SK-N-SH (cell line): ENCODE data around the gene CD93. TPM values are rescaled to one million over a fixed set of nuclear protein-coding genes. Genes with fewer than 3 reads are reported as not detected.

ENCODE experiments used
- CTCF ChIA-PET: fragments of 300-600, 350-600 bp; formaldehyde crosslinking; extraction: SDS; loops from one replicate; lab custom pipeline; 2021; lab: Yijun Ruan, JAX
- POLR2A ChIA-PET: fragments of 350-600 bp; sonication (Branson Sonifier 250); formaldehyde crosslinking; extraction: SDS; loops from one replicate; lab custom pipeline; 2020; ENCODE audit warnings: antibody characterized with exemption, inconsistent platforms; lab: Yijun Ruan, JAX
- DNase-seq: peaks from one replicate; pipeline ENCODE4 v3.0.0; 2012
- H2AFZ ChIP-seq: fragments of 200-600 bp; sonication (generic); 2 replicates; pipeline ENCODE4 v1.8.1; 2016; ENCODE audit warnings: antibody characterized with exemption, mild to moderate bottlenecking, low read depth
- H3F3A ChIP-seq: fragments of 200-600 bp; sonication (generic); replicated peaks from 2 replicates; pipeline ENCODE3; 2016; ENCODE audit warnings: antibody characterized with exemption, mild to moderate bottlenecking; ENCODE audit not compliant: insufficient read depth
- H3K27ac ChIP-seq, 2 experiments: fragments of 200-500 bp in 1 of 2; fragments of 200-600 bp in 1 of 2; sonication (Bioruptor generic) in 1 of 2; sonication (generic), shearing (Covaris generic) in 1 of 2; 2 replicates each; pipeline versions ENCODE4 v1.5.1 to v1.6.1; 2014 to 2016; ENCODE audit warnings: low read depth in 2 of 2, inconsistent platforms in 1 of 2, low read length in 1 of 2, mild to moderate bottlenecking in 1 of 2, mixed read lengths in 1 of 2
- H3K27me3 ChIP-seq: fragments of 200-600 bp; sonication (generic), shearing (Covaris generic); 2 replicates; pipeline ENCODE4 v1.6.1; 2016; ENCODE audit warnings: mixed run types; ENCODE audit not compliant: insufficient read depth
- H3K36me3 ChIP-seq, 2 experiments: fragments of 200-500 bp in 1 of 2; fragments of 200-600 bp in 1 of 2; sonication (Bioruptor generic) in 1 of 2; sonication (generic) in 1 of 2; replicated peaks in 1 of 2; 2 replicates each; pipeline versions ENCODE3 to v1.5.1; 2014 to 2016; ENCODE audit warnings: low read length in 1 of 2, mild to moderate bottlenecking in 1 of 2; ENCODE audit not compliant: insufficient read depth in 2 of 2, control insufficient read depth in 1 of 2
- H3K4me1 ChIP-seq, 2 experiments: fragments of 200-500 bp in 1 of 2; fragments of 200-600 bp in 1 of 2; sonication (Bioruptor generic) in 1 of 2; sonication (generic), shearing (Covaris generic) in 1 of 2; 2 replicates each; pipeline versions ENCODE4 v1.5.1 to v1.6.1; 2014 to 2016; ENCODE audit warnings: low read depth in 1 of 2, low read length in 1 of 2, mixed run types in 1 of 2; ENCODE audit not compliant: insufficient read depth in 2 of 2, control insufficient read depth in 1 of 2
- H3K4me2 ChIP-seq: fragments of 200-600 bp; sonication (generic), shearing (Covaris generic); 2 replicates; pipeline ENCODE4 v1.6.1; 2017; ENCODE audit warnings: mixed run types
- H3K4me3 ChIP-seq, 2 experiments: fragments of 200-500 bp in 1 of 2; fragments of 200-600 bp in 1 of 2; sonication (Bioruptor generic) in 1 of 2; sonication (generic), shearing (Covaris generic) in 1 of 2; 2 replicates each; pipeline versions ENCODE4 v1.5.1 to v1.8.1; 2014 to 2016; ENCODE audit warnings: low read depth in 2 of 2, inconsistent platforms in 1 of 2, low read length in 1 of 2, mild to moderate bottlenecking in 1 of 2, mixed read lengths in 1 of 2, moderate library complexity in 1 of 2
- H3K79me2 ChIP-seq: fragments of 200-600 bp; sonication (generic); 2 replicates; pipeline ENCODE4 v1.8.1; 2017; ENCODE audit warnings: mild to moderate bottlenecking; ENCODE audit not compliant: insufficient read depth
- H3K9ac ChIP-seq: fragments of 200-600 bp; sonication (generic); 2 replicates; pipeline ENCODE4 v1.6.1; 2017; ENCODE audit warnings: mixed run types
- H3K9me2 ChIP-seq: fragments of 200-600 bp; sonication (generic); 2 replicates; pipeline ENCODE4 v1.6.1; 2017; ENCODE audit warnings: mixed run types
- H3K9me3 ChIP-seq: fragments of 200-600 bp; sonication (generic); 2 replicates; pipeline ENCODE4 v1.6.1; 2017; ENCODE audit warnings: mixed run types, mild to moderate bottlenecking, moderate library complexity
- H4K20me1 ChIP-seq: fragments of 200-600 bp; sonication (generic); 2 replicates; pipeline ENCODE4 v1.6.1; 2017; ENCODE audit warnings: mild to moderate bottlenecking, mixed run types; ENCODE audit not compliant: insufficient read depth
- CHD2 ChIP-seq: fragments of 150-350 bp; IDR thresholded peaks from 2 replicates; pipeline ENCODE4 v1.6.1; 2018; ENCODE audit warnings: low read length; ENCODE audit not compliant: partially characterized antibody
- CTCF ChIP-seq: fragments of 200-600 bp; sonication (generic); IDR thresholded peaks from 2 replicates; pipeline ENCODE4 v1.6.1; 2017; ENCODE audit warnings: antibody characterized with exemption, mild to moderate bottlenecking, moderate library complexity
- ELF1 ChIP-seq: IDR thresholded peaks from 2 replicates; pipeline ENCODE4 v1.4.0; 2012
- EZH2phosphoT487 ChIP-seq: fragments of 200-600 bp; sonication (generic); IDR thresholded peaks from 2 replicates; pipeline ENCODE4 v1.6.1; 2017; ENCODE audit warnings: low read depth, mixed run types, mild to moderate bottlenecking, antibody characterized with exemption, moderate library complexity, borderline replicate concordance
- FOXJ3 ChIP-seq: sonication (generic); formaldehyde crosslinking; IDR thresholded peaks from 2 replicates; pipeline ENCODE4 v1.5.1; 2020; ENCODE audit warnings: mild to moderate bottlenecking, missing genetic modification reagents
- FOXM1 ChIP-seq: IDR thresholded peaks from 2 replicates; pipeline ENCODE4 v1.4.0; 2012; ENCODE audit warnings: low read depth, mild to moderate bottlenecking
- IRF3 ChIP-seq: fragments of 150-350 bp; IDR thresholded peaks from 2 replicates; pipeline ENCODE4 v1.6.1; 2016; ENCODE audit warnings: mild to moderate bottlenecking, low read depth, low read length
- MEF2A ChIP-seq: IDR thresholded peaks from 2 replicates; pipeline ENCODE4 v1.4.0; 2012; ENCODE audit warnings: low read depth, borderline replicate concordance
- MXI1 ChIP-seq: IDR thresholded peaks from 2 replicates; pipeline ENCODE4 v1.6.1; 2012; ENCODE audit warnings: mild to moderate bottlenecking, low read depth, low read length, improper control_type of control experiment
- PBX3 ChIP-seq: IDR thresholded peaks from 2 replicates; pipeline ENCODE4; 2012
- RAD21 ChIP-seq: IDR thresholded peaks from 2 replicates; pipeline ENCODE4 v1.6.1; 2012; ENCODE audit warnings: mild to moderate bottlenecking, low read length
- RXRA ChIP-seq: IDR thresholded peaks from 2 replicates; pipeline ENCODE4 v1.4.0; 2012; ENCODE audit warnings: low read depth, mild to moderate bottlenecking, borderline replicate concordance
- SIN3A ChIP-seq: IDR thresholded peaks from 2 replicates; pipeline ENCODE4 v1.6.1; 2012; ENCODE audit warnings: low read depth, mild to moderate bottlenecking, low read length, moderate library complexity, borderline replicate concordance
- SMC3 ChIP-seq: IDR thresholded peaks from 2 replicates; pipeline ENCODE4 v1.6.1; 2012; ENCODE audit warnings: low read depth, low read length, improper control_type of control experiment
- TCF12 ChIP-seq: IDR thresholded peaks from 2 replicates; pipeline ENCODE4 v1.4.0; 2012
- YY1 ChIP-seq: IDR thresholded peaks from 2 replicates; pipeline ENCODE4 v1.4.0; 2012; ENCODE audit warnings: low read depth, mild to moderate bottlenecking
- WGBS: methylation state at CpG from one replicate; pipeline ENCODE4 v1.1.6; 2017; ENCODE audit warnings: low lambda C conversion rate; 5-methylcytosine and 5-hydroxymethylcytosine counted together
- polyA plus RNA-seq, 3 experiments: library from polyadenylated mRNA; depleted of rRNA; stranded (reverse); fragments of >200 nt; gene quantifications; 2 replicates each; pipeline ENCODE4 v1.2.3, GENCODE V29; 2012
- TF ChIP-seq, protein P1 (sequence below): IDR thresholded peaks from 2 replicates; pipeline ENCODE4 v1.4.0; 2012; ENCODE audit warnings: low read depth, borderline replicate concordance
- TF ChIP-seq, protein P2 (sequence below): IDR thresholded peaks from 2 replicates; pipeline ENCODE4 v1.4.0; 2012; ENCODE audit warnings: low read depth

CD93 gene
- polyA plus RNA-seq, 1 of the 3 experiments (the other 2 are of a cell fraction): 0.03 TPM

DNA sequence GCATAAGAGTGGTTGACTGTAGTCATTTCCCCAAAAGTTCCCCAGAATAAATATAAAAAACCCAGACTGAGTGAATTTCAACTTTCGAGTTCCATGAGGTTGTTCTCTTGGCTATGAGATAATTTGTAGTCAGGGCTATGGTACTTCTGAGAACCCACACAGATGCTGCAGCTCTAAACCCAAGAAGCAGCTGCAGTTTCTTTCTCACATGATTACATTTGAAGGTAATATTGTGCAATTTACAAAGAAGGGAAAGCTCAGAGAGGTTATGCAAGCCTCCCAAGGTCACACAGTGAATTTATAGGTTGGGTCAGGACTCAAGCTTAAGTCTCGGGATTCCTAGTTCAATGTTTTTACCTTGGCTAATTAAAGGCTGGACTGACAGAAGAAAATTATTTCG lies 29.7 kb upstream of the CD93 start:
- ChIA-PET CTCF (no interaction called here), POLR2A (no interaction called here)
- no peak for TF ChIP-seq YY1
- no peak for TF ChIP-seq IRF3
- no peak for TF ChIP-seq EZH2phosphoT487
- no peak for TF ChIP-seq MXI1
- no peak for TF ChIP-seq CHD2
- no peak for TF ChIP-seq MEF2A
- TF ChIP-seq FOXJ3 (CRISPR knock-in tag): no peak
- no peak for TF ChIP-seq RXRA
- no peak for TF ChIP-seq SIN3A
- Histone ChIP-seq H3K9me2 (no peaks in the 10 kb centered on the region), H3F3A (no peaks in the 10 kb centered on the region), H3K4me1 (no peaks in the 10 kb centered on the region; a peak in 1 of 4 replicates), H2AFZ (no peak overlapping the region), H3K36me3 (no peaks in the 10 kb centered on the region), H3K4me2 (no peak overlapping the region), H3K9me3 (no peaks in the 10 kb centered on the region), H4K20me1 (no peaks in the 10 kb centered on the region), H3K27me3 (peaks cover 20% of the 10 kb centered on the region; the same call in 1 of the 2 replicates), H3K79me2 (no peaks in the 10 kb centered on the region), H3K4me3 (no peak overlapping the region), H3K27ac (no peak overlapping the region), H3K9ac (no peak overlapping the region)
- WGBS: 44% methylated on average over 3 of the region's 3 CpGs
- no peak for DNase-seq

- Histone ChIP-seq H3K9ac (no peak overlapping the region), H3K9me2 (no peaks in the 10 kb centered on the region), H3K27me3 (peaks cover 25% of the 10 kb centered on the region; the same call in 1 of the 2 replicates), H2AFZ (no peak overlapping the region), H3F3A (no peaks in the 10 kb centered on the region), H3K4me3 (no peak overlapping the region), H4K20me1 (no peaks in the 10 kb centered on the region), H3K79me2 (no peaks in the 10 kb centered on the region), H3K36me3 (no peaks in the 10 kb centered on the region), H3K9me3 (no peaks in the 10 kb centered on the region), H3K4me1 (no peaks in the 10 kb centered on the region; a peak in 1 of 4 replicates), H3K4me2 (no peak overlapping the region), H3K27ac (no peak overlapping the region)
- ChIA-PET POLR2A (no interaction called here), CTCF (no interaction called here)
- no peak for DNase-seq
- WGBS: 65% methylated on average over 8 of the region's 8 CpGs
- no peak for TF ChIP-seq CTCF
- TF ChIP-seq SMC3: no peak
- TF ChIP-seq MXI1: no peak
- no peak for TF ChIP-seq FOXM1
- TF ChIP-seq, protein P1, sequence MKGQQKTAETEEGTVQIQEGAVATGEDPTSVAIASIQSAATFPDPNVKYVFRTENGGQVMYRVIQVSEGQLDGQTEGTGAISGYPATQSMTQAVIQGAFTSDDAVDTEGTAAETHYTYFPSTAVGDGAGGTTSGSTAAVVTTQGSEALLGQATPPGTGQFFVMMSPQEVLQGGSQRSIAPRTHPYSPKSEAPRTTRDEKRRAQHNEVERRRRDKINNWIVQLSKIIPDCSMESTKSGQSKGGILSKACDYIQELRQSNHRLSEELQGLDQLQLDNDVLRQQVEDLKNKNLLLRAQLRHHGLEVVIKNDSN: no peak
- no peak for TF ChIP-seq PBX3
- TF ChIP-seq TCF12: no peak
- TF ChIP-seq, protein P2, sequence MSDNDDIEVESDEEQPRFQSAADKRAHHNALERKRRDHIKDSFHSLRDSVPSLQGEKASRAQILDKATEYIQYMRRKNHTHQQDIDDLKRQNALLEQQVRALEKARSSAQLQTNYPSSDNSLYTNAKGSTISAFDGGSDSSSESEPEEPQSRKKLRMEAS: no peak
- no peak for TF ChIP-seq RAD21
- TF ChIP-seq ELF1: no peak
- TF ChIP-seq YY1: no peak
- TF ChIP-seq, all 33 proteins: peak for 0
Measured at GRCh38 chr20:23114448-23115082, 28.4 kb upstream of the CD93 start.
